Amniotic epithelial cell (primary cell): Measurements from ENCODE around the gene FAM83C.
A peak's percentile ranks its signal among the peaks of the same experiment; 100 is the strongest.

Source experiments
- DNase-seq: peaks from one replicate; pipeline ENCODE4 v3.0.0-alpha.2; 2010; ENCODE audit warnings: low read depth

Gene FAM83C

GRCh38 chr20:35298264-35298663 lies 6.0 kb upstream of the FAM83C start:
- no peak for DNase-seq

GRCh38 chr20:35297740-35298139 lies 5.5 kb upstream of the FAM83C start:
- DNase-seq, result no peak

DNA sequence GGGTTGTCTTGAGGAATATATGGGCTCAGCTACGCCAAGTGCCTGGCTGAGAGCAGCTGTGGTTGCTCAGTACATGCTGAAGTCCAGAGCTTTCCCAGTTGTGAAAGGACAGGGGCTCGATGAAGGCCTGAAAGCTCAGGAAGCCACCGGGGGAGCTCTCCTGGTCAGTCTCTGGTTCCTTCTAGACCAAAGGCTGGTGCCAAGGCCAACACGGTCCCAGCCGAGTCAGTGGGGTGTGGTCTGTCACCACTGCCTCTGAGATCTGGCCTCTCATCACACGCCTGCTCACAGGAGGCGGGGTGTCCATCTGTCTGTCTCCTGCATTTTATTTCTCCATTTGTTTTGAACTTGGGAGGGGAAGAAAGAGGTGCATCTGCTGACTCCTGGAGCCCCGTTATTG lies 4.9 kb upstream of the FAM83C start:
- DNase-seq, result no peak

DNA sequence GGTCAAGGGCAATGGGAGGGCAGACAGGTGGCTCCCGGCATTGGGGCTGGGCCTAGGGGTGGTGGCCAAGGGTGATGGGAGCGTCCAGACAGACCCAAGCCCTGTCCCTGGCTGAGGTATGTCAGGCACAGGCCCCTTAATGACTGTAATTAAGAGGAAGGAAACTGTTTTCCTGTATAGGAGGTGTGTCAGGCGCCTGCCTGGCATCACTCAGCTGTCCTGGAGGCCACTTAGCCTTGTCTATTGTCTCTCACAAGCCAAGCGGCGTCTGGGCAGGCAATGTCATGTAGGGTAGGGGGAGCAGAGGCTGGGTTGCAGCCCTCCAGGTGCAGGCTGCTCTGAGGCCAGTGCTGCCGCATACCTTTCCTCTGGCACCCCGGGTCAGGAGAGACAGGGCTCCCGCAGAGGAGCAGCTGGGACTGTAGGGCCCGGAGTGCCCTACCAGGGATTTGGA lies 3.9 kb upstream of the FAM83C start:
- DNase-seq, result no peak

- no peak for DNase-seq
Measured at GRCh38 chr20:35295674-35296073, 3.4 kb upstream of the FAM83C start.

GRCh38 chr20:35295058-35295457 lies 2.8 kb upstream of the FAM83C start:
- DNase-seq, result no peak

DNA sequence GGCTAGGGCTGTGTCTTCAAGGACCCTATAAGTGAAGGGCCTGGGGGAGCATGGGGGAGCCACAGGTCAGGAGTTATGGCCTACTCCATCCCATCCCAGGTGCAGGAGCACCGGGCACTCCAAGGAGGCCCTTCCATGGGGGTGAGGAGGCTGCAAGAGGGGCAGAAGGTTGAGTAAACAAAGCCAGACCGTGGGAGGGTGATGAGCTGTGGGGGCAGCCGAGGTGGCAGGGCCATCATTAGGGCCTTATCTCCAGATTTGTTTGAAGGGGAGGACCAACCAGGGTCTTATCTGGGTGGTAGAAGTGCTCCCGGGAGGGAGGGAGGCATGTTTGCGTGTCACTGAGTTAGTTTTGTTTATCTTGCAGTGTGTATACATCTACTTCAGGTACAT lies 2.1 kb upstream of the FAM83C start:
- DNase-seq, result no peak

GRCh38 chr20:35293303-35294292 lies 1.4 kb upstream of the FAM83C start:
- no peak for DNase-seq

DNA sequence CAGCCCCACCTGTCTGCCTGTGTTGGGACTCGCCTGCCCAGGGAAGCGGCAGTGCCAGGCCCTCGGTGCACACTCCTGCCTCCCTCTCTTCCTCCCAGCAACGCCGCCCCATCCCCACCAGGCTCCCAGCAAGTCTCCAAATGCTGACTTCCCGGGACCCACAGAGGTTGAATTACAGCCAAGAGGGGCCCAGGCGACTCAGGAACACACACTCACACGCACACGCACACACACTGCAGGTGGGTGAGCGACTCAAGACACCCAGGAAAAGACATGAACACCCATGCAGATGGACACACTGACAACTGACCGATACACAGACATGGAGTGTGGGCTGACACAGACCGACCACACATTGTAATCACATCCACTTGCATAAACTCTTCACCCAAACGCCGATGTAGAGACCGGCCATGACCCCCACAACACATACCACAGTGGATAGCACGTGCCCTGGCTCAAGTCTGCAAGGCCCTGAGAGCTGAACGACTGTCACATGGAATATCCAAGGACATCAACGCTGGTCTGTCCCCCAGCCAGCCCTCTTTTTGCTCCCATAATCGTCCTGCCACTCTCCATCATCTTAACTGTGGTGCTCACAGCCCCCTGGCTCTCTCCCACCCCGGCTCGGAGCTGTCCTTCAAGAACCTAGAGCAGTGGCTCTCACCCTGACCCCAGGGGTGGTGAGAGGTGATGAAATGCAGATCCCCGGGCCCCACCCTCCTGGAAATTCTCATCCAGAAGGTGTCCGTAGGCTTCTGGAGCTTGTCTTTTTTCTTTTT lies 470 bp upstream of the FAM83C start:
- no peak for DNase-seq

DNA sequence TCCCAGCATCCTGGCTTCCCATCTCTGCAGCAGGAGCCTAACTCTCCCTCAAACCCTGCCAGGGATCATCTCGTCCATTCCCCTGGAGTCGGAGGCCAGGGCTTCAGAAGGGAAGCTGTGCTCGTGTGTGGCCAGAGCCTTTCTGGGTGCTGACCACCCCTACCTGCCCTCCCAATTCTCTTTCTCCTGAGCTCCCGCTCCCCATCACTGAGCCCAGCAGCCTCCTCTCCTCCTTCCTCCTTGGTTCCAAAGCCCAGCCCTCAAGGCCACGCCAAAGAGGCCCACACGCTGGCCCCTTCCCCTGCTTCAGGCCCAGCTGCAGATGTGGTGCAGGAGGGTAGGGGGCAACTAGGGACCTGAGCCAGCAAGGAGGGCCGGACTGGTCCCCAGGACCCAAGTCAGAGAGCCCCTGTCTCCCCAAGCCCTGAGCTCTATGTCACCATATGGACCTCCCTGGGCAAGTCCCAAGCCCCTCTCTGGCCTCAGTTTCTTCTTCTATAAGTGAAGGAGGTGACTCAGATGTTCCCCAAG lies 1.3 kb downstream of the FAM83C start:
- DNase-seq, result no peak

- DNase-seq, result no peak
Measured at GRCh38 chr20:35290186-35290886, 1.9 kb downstream of the FAM83C start.

GRCh38 chr20:35288325-35289060 lies 3.7 kb downstream of the FAM83C start:
- no peak for DNase-seq

DNA sequence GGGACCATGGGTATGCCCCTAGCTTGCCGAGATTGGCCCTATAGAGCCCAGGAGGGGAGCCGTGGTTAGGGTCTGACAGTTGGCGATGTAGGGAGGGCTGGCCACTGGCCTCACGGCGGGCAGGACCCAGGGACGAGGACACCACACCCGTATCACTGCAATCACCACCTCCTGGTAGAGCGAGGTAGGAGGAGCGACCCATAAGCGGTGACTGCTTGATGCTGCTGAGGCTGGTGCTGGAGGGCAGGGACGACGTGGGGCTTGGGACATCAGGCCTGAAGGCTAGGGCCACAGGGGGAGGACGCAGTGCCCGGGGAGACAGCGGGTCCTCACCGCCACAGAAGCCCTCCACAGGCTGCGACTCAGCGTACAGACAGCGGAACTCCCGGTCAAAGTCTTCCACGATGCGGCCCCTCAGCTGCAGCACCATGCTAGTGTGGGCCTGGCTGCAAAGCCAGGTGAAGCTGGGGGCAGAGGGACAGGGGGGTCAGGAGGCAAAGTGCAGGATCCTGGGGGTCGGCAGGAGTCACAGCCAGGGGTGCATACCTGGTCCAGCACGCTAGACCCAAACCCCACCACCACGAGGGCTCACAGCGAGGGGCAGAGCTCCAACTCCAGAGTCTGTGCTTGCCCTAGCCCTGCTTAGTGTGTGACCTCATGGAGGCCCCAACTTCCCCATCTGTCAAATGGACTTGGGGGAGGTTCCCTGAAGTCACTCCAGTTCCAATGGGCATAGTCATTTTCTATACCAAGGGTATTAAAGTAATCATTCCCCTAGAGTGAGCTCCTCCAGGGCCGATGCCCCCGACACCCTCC lies 4.5 kb downstream of the FAM83C start:
- DNase-seq, result no peak

DNA sequence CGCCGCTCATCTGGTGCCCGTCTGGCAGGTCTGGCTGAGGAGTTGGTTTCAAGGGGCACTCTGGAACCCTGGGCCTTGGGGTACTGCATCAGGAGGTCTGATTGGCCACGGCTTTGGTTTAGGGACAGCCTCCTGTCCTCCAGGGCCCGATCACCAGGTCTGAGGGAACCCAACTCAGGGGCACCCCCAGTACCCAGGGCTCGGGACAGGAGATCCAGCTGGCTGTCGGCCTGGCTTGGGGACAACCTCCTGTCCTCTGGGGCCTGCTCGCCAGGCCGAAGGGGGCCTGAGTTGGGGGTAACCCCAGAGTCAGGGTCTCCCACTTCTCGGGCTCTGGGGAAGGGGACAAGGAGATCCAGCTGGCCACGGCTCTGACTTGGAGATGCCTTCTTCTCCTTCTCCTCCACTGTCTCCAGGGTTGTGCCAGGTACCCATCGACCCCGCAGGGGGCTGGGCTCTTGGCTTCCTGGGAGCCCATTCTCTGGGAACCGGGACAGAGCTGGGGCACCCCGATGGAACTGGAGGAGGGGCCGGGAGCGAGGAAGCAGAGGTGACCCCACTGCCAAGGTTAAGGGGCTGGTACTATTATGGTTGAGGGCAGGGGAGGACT lies 5.2 kb downstream of the FAM83C start:
- no peak for DNase-seq

DNA sequence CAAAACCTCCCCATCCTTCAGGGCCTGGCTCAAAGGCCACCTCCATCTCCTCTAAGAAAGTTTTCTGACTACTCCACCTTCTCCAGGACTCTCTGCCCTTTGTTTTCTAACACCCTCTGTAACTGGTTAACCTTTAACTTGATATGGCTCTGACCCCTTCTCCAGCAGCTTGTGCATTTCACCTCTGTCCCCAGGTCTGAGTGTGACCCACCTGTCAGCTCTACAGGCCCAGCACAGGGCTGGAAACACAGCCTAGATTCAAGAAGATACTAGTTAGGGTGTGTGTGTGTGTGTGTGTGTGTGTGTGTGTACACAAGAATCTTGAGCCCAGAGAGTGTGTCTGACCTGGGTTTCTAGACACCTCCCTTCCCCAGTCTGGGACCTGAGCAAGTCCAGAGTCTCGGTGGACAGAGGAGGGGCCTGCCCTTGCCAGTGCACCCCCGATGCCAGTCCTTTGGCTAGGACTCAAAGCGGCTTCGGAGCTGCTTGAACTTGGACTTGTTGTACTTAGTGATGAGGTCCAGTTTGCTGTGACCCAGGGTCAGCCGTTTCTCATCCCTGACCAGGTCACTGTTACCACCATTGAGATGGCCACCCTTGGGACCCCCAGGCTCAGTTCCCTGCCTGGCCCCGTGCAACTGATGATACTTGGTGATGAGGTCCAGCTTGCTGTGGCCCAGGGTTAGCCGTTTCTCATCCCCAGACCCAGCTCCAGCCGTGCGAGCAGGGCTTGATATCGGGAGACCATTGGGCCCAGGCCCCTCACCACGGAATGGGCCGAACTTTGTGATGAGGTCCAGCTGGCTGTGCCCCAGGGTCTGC lies 5.9 kb downstream of the FAM83C start:
- DNase-seq, result no peak

- DNase-seq, result no peak
Measured at GRCh38 chr20:35285806-35286076, 6.5 kb downstream of the FAM83C start.

DNA sequence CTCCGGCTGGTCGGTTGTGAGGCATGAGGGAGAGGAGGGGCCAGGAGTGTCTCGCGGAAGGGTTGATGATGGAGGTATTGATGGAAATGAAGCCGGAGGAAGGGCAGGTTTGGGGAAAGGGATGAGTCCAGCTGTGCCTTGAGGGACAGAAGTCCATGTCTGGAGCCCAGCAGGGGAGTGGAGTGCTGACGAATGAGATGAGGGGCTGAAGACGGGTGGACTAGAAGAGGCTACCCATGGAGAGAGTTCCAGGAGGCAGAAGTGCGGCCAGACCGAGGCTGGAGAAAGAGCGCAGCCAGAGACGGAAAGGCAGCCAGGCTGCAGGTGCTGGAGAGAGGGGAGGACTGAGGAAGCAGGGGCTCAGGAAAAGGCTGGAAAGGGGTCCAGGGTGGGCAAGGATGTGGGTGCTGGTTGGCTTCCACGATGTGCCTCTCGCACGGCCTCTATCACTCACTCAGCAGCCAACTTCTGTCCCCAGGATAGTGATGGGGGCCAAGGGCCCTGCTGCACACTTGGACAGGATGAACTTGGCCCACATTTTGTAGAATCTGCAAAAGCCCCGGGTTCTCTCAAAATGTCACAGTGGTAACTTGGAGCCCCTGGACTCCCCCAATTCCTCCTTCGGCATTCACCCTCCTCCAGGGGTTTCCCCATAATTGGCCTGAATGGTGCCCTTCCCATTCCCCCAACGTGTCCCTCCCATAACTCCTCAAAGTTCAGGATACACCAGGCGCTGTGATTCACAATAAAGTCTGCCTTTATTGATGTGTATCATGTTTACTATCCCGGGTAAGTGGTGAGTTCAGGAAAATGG lies 7.0 kb downstream of the FAM83C start:
- DNase-seq, result no peak

GRCh38 chr20:35284267-35284991 lies 7.8 kb downstream of the FAM83C start, which contains the start of gene EIF6:
TSS of gene EIF6 (minus strand) at chr20:35284772. CDS start at chr20:35284487, 285 bp downstream.
- DNase-seq, result peak; percentile 87
